A673 (cell line): ENCODE results near the gene FSD1L. TPM values are rescaled to one million over a fixed set of nuclear protein-coding genes. Genes with fewer than 3 reads are reported as not detected.

Source experiments
- BruUV-seq: library from RNA; stranded (reverse); fragments of 400-500 nt; replicated peaks from 2 replicates; lab custom pipeline; 2021; lab: Mats Ljungman, UMichigan
- CTCF ChIA-PET: fragments of 300-600 bp; sonication (Branson Sonifier 250); formaldehyde crosslinking; loops from one replicate; lab custom pipeline; 2022; ENCODE audit warnings: antibody characterized with exemption; lab: Charles Lee
- POLR2A ChIA-PET: fragments of 300-600 bp; sonication (Branson Sonifier 250); formaldehyde crosslinking; loops from one replicate; lab custom pipeline; 2022; ENCODE audit warnings: antibody characterized with exemption; ENCODE audit not compliant: low non-redundant PET; lab: Charles Lee
- DNase-seq: peaks from one replicate; pipeline ENCODE4 v3.0.0-alpha.2; 2015; ENCODE audit warnings: low spot score
- H3K27ac ChIP-seq: fragments of 200-600 bp; sonication (generic); 2 replicates; pipeline ENCODE4 v1.5.1; 2016; ENCODE audit warnings: mixed run types, low read depth, mild to moderate bottlenecking, mixed read lengths, antibody characterized with exemption, low read length; ENCODE audit not compliant: poor library complexity, severe bottlenecking
- H3K27me3 ChIP-seq: fragments of 200-600 bp; sonication (generic); replicated peaks from 2 replicates; pipeline ENCODE4 v1.6.1; 2017; ENCODE audit warnings: mixed run types, low read depth, mild to moderate bottlenecking, mixed read lengths, antibody characterized with exemption, low read length; ENCODE audit not compliant: insufficient read depth, poor library complexity
- H3K36me3 ChIP-seq: fragments of 200-600 bp; sonication (generic); 2 replicates; pipeline ENCODE4 v1.6.1; 2016; ENCODE audit warnings: mixed run types, mild to moderate bottlenecking, mixed read lengths, antibody characterized with exemption, low read length; ENCODE audit not compliant: insufficient read depth, poor library complexity, severe bottlenecking
- H3K4me1 ChIP-seq: fragments of 200-600 bp; sonication (generic); 2 replicates; pipeline ENCODE4 v1.6.1; 2017; ENCODE audit warnings: mixed run types, mild to moderate bottlenecking, mixed read lengths, antibody characterized with exemption, low read length; ENCODE audit not compliant: insufficient read depth, poor library complexity, severe bottlenecking
- H3K4me3 ChIP-seq: fragments of 200-600 bp; sonication (generic); 2 replicates; pipeline ENCODE4 v1.5.1; 2016; ENCODE audit warnings: low read depth, mixed run types, mild to moderate bottlenecking, mixed read lengths, low read length; ENCODE audit not compliant: poor library complexity, severe bottlenecking
- H3K9me3 ChIP-seq: fragments of 200-600 bp; sonication (generic); 2 replicates; pipeline ENCODE4 v1.6.1; 2016; ENCODE audit warnings: mixed run types, low read depth, mild to moderate bottlenecking, mixed read lengths, antibody characterized with exemption, low read length; ENCODE audit not compliant: poor library complexity, severe bottlenecking
- CTCF ChIP-seq: fragments of 300-800, 200-600 bp; sonication (generic); conservative IDR thresholded peaks from 2 replicates; pipeline ENCODE4 v1.5.1; 2017; ENCODE audit warnings: low read depth, mild to moderate bottlenecking, antibody characterized with exemption, low read length, moderate library complexity, mixed read lengths
- EZH2 ChIP-seq: fragments of 200-600 bp; sonication (generic); IDR thresholded peaks from 2 replicates; pipeline ENCODE4 v1.6.1; 2017; ENCODE audit warnings: borderline replicate concordance, low read depth, mild to moderate bottlenecking, mixed read lengths, antibody characterized with exemption, low read length; ENCODE audit not compliant: poor library complexity, severe bottlenecking
- intact Hi-C: fragments of 100-400 bp; cut with micrococcal nuclease; formaldehyde crosslinking; loops from one replicate; pipeline ENCODE4 v1.10.0; 2022; ENCODE audit not compliant: unreplicated experiment
- total RNA-seq: library from RNA; stranded (reverse); gene quantifications from 2 replicates; pipeline ENCODE4 v1.2.3, GENCODE V29; 2021

The FSD1L gene
- total RNA-seq, 1 experiment from 2014 or later, result 9.8 TPM

- Histone ChIP-seq H3K4me3 (no peak overlapping the region), H3K27me3 (no peaks in the 10 kb centered on the region), H3K27ac (no peak overlapping the region), H3K36me3 (peaks cover 3% of the 10 kb centered on the region), H3K4me1 (no peaks in the 10 kb centered on the region), H3K9me3 (no peaks in the 10 kb centered on the region)
- ChIA-PET POLR2A (no interaction called here), CTCF (no interaction called here)
- no peak for DNase-seq
- TF ChIP-seq CTCF (no peak), EZH2 (no peak)
- BruUV-seq, result no TSS peak
- intact Hi-C loops, result no loop called here
These were observed 11.5 kb downstream of the FSD1L start for GRCh38 chr9:105459336-105459735.

- POLR2A ChIA-PET, result no interaction called here
- intact Hi-C loops, result no loop called here
- CTCF ChIA-PET, result no interaction called here
- H3K4me3 ChIP-seq, result no peak overlapping the region
- TF ChIP-seq EZH2 (no peak), CTCF (no peak)
- H3K27ac ChIP-seq, result no peak overlapping the region
- no TSS peak for BruUV-seq
- H3K36me3 ChIP-seq, result peaks cover 52% of the 10 kb centered on the region
- H3K27me3 ChIP-seq, result no peaks in the 10 kb centered on the region
- H3K9me3 ChIP-seq, result no peaks in the 10 kb centered on the region
- no peaks in the 10 kb centered on the region for H3K4me1 ChIP-seq
- no peak for DNase-seq
These were observed 19.1 kb downstream of the FSD1L start for GRCh38 chr9:105466898-105467455.

- Histone ChIP-seq H3K4me1 (no peaks in the 10 kb centered on the region), H3K9me3 (no peaks in the 10 kb centered on the region), H3K36me3 (peaks cover 52% of the 10 kb centered on the region), H3K27ac (no peak overlapping the region), H3K27me3 (no peaks in the 10 kb centered on the region), H3K4me3 (no peak overlapping the region)
- intact Hi-C loops, result no loop called here
- CTCF ChIA-PET, result no interaction called here
- POLR2A ChIA-PET, result no interaction called here
- no peak for DNase-seq
- TF ChIP-seq EZH2 (no peak), CTCF (no peak)
- BruUV-seq, result no TSS peak
These were observed 21.0 kb downstream of the FSD1L start for GRCh38 chr9:105468875-105469274.
